T-cell (primary cell): ENCODE measurements around the gene CACNA1S. TPM values are rescaled to one million over a fixed set of nuclear protein-coding genes. Genes with fewer than 3 reads are reported as not detected.
A peak's percentile ranks its signal among the peaks of the same experiment; 100 is the strongest.

Experiments
- ATAC-seq, 4 experiments: fragments of 200-7000 bp in 3 of 4; fragments of 150-1000 bp in 1 of 4; cut with Tn5 transposase; replicated peaks in 1 of 4; 1 replicate in 3 of 4; 2 replicates in 1 of 4; pipeline ENCODE4 v1.10.0; 2021; ENCODE audit warnings: moderate library complexity in 3 of 4, mild to moderate bottlenecking in 2 of 4, moderate number of reproducible peaks in 1 of 4
- CTCF ChIA-PET, 2 donors: fragments of 300-600 bp; sonication (Branson Sonifier 250); formaldehyde crosslinking; loops; one replicate each; lab custom pipeline; 2022; ENCODE audit warnings: antibody characterized with exemption in 2 of 2; lab: Charles Lee
- POLR2A ChIA-PET, 2 donors: fragments of 300-600 bp; sonication (Branson Sonifier 250); formaldehyde crosslinking; loops; one replicate each; lab custom pipeline; 2022; ENCODE audit warnings: antibody characterized with exemption in 2 of 2; lab: Charles Lee
- DNase-seq, 35 experiments: peaks; one replicate each; pipeline versions ENCODE4 v3.0.0 to v3.0.0-alpha.2; 2013 to 2023
- H3K27ac ChIP-seq: one replicate; pipeline ENCODE4 v1.5.1; 2013; ENCODE audit warnings: low read length
- H3K27me3 ChIP-seq, 2 experiments: replicated peaks in 1 of 2; 1 replicate in 1 of 2; 2 replicates in 1 of 2; pipeline versions ENCODE4 v1.6.1 to v1.7.0; 2013; ENCODE audit warnings: low read length in 1 of 2, mixed read lengths in 1 of 2; ENCODE audit not compliant: control insufficient read depth in 2 of 2, insufficient read depth in 2 of 2; ENCODE audit errors: extremely low read depth in 1 of 2
- H3K36me3 ChIP-seq, 2 donors: 1 replicate in 1 of 2; 2 replicates in 1 of 2; pipeline versions ENCODE4 v1.6.1 to v1.7.0; 2013; ENCODE audit warnings: low read length in 1 of 2; ENCODE audit not compliant: control insufficient read depth in 2 of 2, insufficient read depth in 1 of 2; ENCODE audit errors: extremely low read depth in 1 of 2
- H3K4me1 ChIP-seq, 2 experiments: 1 replicate in 1 of 2; 2 replicates in 1 of 2; pipeline versions ENCODE4 v1.6.1 to v1.7.0; 2013; ENCODE audit warnings: low read length in 2 of 2, mixed read lengths in 1 of 2; ENCODE audit not compliant: insufficient read depth in 2 of 2, control insufficient read depth in 1 of 2; ENCODE audit errors: extremely low read depth in 1 of 2
- H3K4me3 ChIP-seq, 2 donors: 1 replicate in 1 of 2; 2 replicates in 1 of 2; pipeline versions ENCODE4 v1.5.1 to v1.7.0; 2013; ENCODE audit warnings: mild to moderate bottlenecking in 2 of 2, low read length in 1 of 2, moderate library complexity in 1 of 2; ENCODE audit not compliant: control insufficient read depth in 1 of 2; ENCODE audit errors: extremely low read depth in 1 of 2
- H3K9me3 ChIP-seq: 2 replicates; pipeline ENCODE4 v1.7.0; 2013
- H3K27ac Mint-ChIP-seq, 2 donors: one replicate each; pipeline ENCODE4 v1.8.0; 2020 to 2021; ENCODE audit warnings: mild to moderate bottlenecking in 2 of 2, mixed read lengths in 2 of 2
- H3K27me3 Mint-ChIP-seq, 2 donors: one replicate each; pipeline ENCODE4 v1.8.0; 2021 to 2022; ENCODE audit warnings: mixed read lengths in 2 of 2
- H3K36me3 Mint-ChIP-seq: one replicate; pipeline ENCODE4 v1.8.0; 2021; ENCODE audit warnings: mixed read lengths
- H3K4me1 Mint-ChIP-seq, 3 donors: one replicate each; pipeline ENCODE4 v1.8.0; 2020 to 2022; ENCODE audit warnings: mixed read lengths in 3 of 3, mild to moderate bottlenecking in 1 of 3
- H3K4me3 Mint-ChIP-seq, 3 donors: one replicate each; pipeline ENCODE4 v1.8.0; 2020 to 2022; ENCODE audit warnings: mild to moderate bottlenecking in 3 of 3, mixed read lengths in 3 of 3, moderate library complexity in 3 of 3
- H3K9me3 Mint-ChIP-seq, 3 donors: one replicate each; pipeline ENCODE4 v1.8.0; 2020 to 2022; ENCODE audit warnings: mixed read lengths in 3 of 3
- WGBS: methylation state at CpG from one replicate; pipeline ENCODE4 v1.1.5; 2013; ENCODE audit warnings: missing lambda C conversion rate; ENCODE audit not compliant: insufficient coverage; 5-methylcytosine and 5-hydroxymethylcytosine counted together
- total RNA-seq, 35 experiments: library from RNA in 6 of 35; stranded (reverse) in 6 of 35; fragments of 120-200 nt in 1 of 35; gene quantifications; one replicate each; pipeline versions ENCODE4 v1.2.1 to v1.2.4 and lab custom pipeline; 2013 to 2026

Gene CACNA1S
- total RNA-seq, 5 donors from 2014 or later (not counting 1 experiment from before 2014, with no cell fraction given) = not detected

- no peak overlapping the region for H3K4me3 ChIP-seq
- CTCF ChIA-PET = no interaction called here
- Mint-ChIP-seq H3K4me3 (no peak overlapping the region), H3K4me1 (no peaks in the 10 kb centered on the region), H3K27ac (no peak overlapping the region), H3K27me3 (no peaks in the 10 kb centered on the region), H3K9me3 (no peaks in the 10 kb centered on the region), H3K36me3 (no peaks in the 10 kb centered on the region)
- POLR2A ChIA-PET = interaction anchor here in 1 of 2 donors (0.8 kb wide), 1 partner anchor 8 kb away, joined by 3 read pairs; no protein-coding TSS in a partner anchor
- no peaks in the 10 kb centered on the region for H3K27me3 ChIP-seq
- H3K36me3 ChIP-seq = no peaks in the 10 kb centered on the region
- ATAC-seq (no peak), DNase-seq (no peak)
- no peaks in the 10 kb centered on the region for H3K4me1 ChIP-seq
- H3K27ac ChIP-seq = no peak overlapping the region
- H3K9me3 ChIP-seq = no peaks in the 10 kb centered on the region
- WGBS = 80% methylated on average over 3 of the region's 4 CpGs
Observed at GRCh38 chr1:201034671-201035070, 77.6 kb downstream of the CACNA1S start.

DNA sequence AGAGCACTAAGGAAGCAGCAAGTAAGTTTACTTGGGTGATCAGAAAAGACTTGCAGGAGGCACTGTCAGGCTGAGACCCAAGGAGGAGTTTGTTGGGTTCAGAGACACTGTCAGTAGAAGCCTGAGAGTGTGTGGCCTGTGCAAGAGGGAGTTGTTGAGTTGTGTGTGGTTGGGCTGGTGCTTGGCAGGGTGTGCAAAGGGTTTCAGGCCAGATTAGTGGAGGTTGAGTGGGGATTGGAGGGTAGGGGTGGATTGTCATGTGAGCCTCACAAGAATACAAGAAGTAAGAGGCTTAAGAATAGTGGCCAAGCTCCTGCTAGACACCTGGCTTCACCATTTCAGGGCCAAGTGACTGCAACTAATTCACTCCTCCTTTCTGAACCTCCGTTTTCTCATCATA lies 79.8 kb downstream of the CACNA1S start:
- POLR2A ChIA-PET = no interaction called here
- no peaks in the 10 kb centered on the region for H3K9me3 Mint-ChIP-seq
- Histone ChIP-seq H3K27ac (no peak overlapping the region), H3K9me3 (no peaks in the 10 kb centered on the region), H3K36me3 (no peaks in the 10 kb centered on the region), H3K4me1 (no peaks in the 10 kb centered on the region), H3K4me3 (no peak overlapping the region), H3K27me3 (no peaks in the 10 kb centered on the region)
- CTCF ChIA-PET = no interaction called here
- H3K27ac Mint-ChIP-seq = peak overlapping the region in 1 of 2 donors; percentile 44
- H3K36me3 Mint-ChIP-seq = no peaks in the 10 kb centered on the region
- H3K27me3 Mint-ChIP-seq = no peaks in the 10 kb centered on the region
- ATAC-seq (no peak), DNase-seq (no peak)
- WGBS = no CpG with 5 or more reads among the region's 1 CpG
- H3K4me1 Mint-ChIP-seq = peaks cover 0 to under 1% (median 0%) of the 10 kb centered on the region in 3 donors
- H3K4me3 Mint-ChIP-seq = no peak overlapping the region

DNA sequence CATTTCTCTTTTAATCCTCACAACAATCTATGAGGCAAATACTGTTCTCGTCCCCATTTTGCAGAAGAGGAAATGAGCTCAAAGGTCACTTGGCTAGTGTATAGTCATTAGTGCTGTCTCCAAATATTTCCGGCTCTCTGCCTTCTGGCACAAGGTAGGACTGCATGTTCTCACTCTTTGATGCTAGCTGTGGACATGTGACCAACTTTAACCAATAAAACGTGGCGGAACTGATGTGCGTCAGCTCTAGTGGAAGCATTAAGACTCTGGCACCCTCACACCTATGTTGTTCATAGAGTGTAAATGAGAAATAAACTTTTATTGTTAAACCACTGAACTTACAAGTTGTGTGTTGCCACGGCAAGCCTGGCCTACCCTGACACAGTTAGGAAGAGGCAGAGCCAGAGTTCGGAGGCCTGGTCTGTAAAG lies 83.8 kb downstream of the CACNA1S start:
- peak overlapping the region in 1 of 2 donors; percentile 30 for H3K27ac Mint-ChIP-seq
- H3K9me3 ChIP-seq = no peaks in the 10 kb centered on the region
- DNase-seq (no peak), ATAC-seq (no peak)
- no peak overlapping the region for H3K27ac ChIP-seq
- H3K9me3 Mint-ChIP-seq = no peaks in the 10 kb centered on the region
- POLR2A ChIA-PET = no interaction called here
- peaks cover 22 to 32% (median 30%) of the 10 kb centered on the region in 3 donors for H3K4me1 Mint-ChIP-seq
- CTCF ChIA-PET = interaction anchor here (0.7 to 1.3 kb wide), 2 partner anchors 49 to 406 kb away, joined by 3 read pairs; no protein-coding TSS in a partner anchor
- no peaks in the 10 kb centered on the region for H3K27me3 ChIP-seq
- no peaks in the 10 kb centered on the region for H3K36me3 ChIP-seq
- H3K4me1 ChIP-seq = peaks cover 12 to 25% of the 10 kb centered on the region in 2 experiments
- H3K4me3 ChIP-seq = no peak overlapping the region
- no peaks in the 10 kb centered on the region for H3K36me3 Mint-ChIP-seq
- no peaks in the 10 kb centered on the region for H3K27me3 Mint-ChIP-seq
- H3K4me3 Mint-ChIP-seq = no peak overlapping the region
- WGBS = 72% methylated on average over 4 of the region's 7 CpGs

GRCh38 chr1:201026836-201027235 lies 85.4 kb downstream of the CACNA1S start:
- H3K4me3 ChIP-seq = no peak overlapping the region
- ChIA-PET CTCF (interaction anchor here (1.0 to 3.3 kb wide), 4 partner anchors 11 to 55 kb away, joined by 3 to 12 read pairs (median 10); no protein-coding TSS in a partner anchor), POLR2A (interaction anchor here (0.6 to 1.1 kb wide), 2 partner anchors 7 to 405 kb away, joined by 3 read pairs; no protein-coding TSS in a partner anchor)
- H3K4me3 Mint-ChIP-seq = peak overlapping the region in 1 of 3 donors; percentile 45
- H3K27ac Mint-ChIP-seq = peak overlapping the region; percentile 65 to 86
- H3K4me1 Mint-ChIP-seq = peaks cover 33 to 42% (median 40%) of the 10 kb centered on the region in 3 donors
- H3K4me1 ChIP-seq = peaks cover 15 to 36% of the 10 kb centered on the region in 2 experiments
- DNase-seq (no peak), ATAC-seq (no peak)
- WGBS = no CpG with 5 or more reads among the region's 3 CpGs
- no peaks in the 10 kb centered on the region for H3K9me3 ChIP-seq
- H3K27ac ChIP-seq = no peak overlapping the region
- H3K36me3 Mint-ChIP-seq = no peaks in the 10 kb centered on the region
- no peaks in the 10 kb centered on the region for H3K27me3 Mint-ChIP-seq
- H3K27me3 ChIP-seq = no peaks in the 10 kb centered on the region
- H3K36me3 ChIP-seq = no peaks in the 10 kb centered on the region
- no peaks in the 10 kb centered on the region for H3K9me3 Mint-ChIP-seq

- H3K27me3 ChIP-seq = no peaks in the 10 kb centered on the region
- H3K9me3 ChIP-seq = no peaks in the 10 kb centered on the region
- H3K36me3 ChIP-seq = no peaks in the 10 kb centered on the region
- H3K27ac Mint-ChIP-seq = peak overlapping the region; percentile 65 to 86
- H3K36me3 Mint-ChIP-seq = no peaks in the 10 kb centered on the region
- H3K4me1 ChIP-seq = peaks cover 20 to 42% of the 10 kb centered on the region in 2 experiments
- H3K4me1 Mint-ChIP-seq = peaks cover 39 to 48% (median 46%) of the 10 kb centered on the region in 3 donors
- CTCF ChIA-PET = interaction anchor here (0.9 to 3.3 kb wide), 6 partner anchors 10 to 54 kb away, joined by 3 to 13 read pairs (median 10); no protein-coding TSS in a partner anchor
- H3K4me3 Mint-ChIP-seq = no peak overlapping the region
- no CpG with 5 or more reads among the region's 3 CpGs for WGBS
- ATAC-seq = no peak
- no peak for DNase-seq
- POLR2A ChIA-PET = interaction anchor here in 1 of 2 donors (1.1 kb wide), 1 partner anchor 8 kb away, joined by 3 read pairs; no protein-coding TSS in a partner anchor
- H3K4me3 ChIP-seq = no peak overlapping the region
- no peak overlapping the region for H3K27ac ChIP-seq
- H3K9me3 Mint-ChIP-seq = no peaks in the 10 kb centered on the region
- H3K27me3 Mint-ChIP-seq = no peaks in the 10 kb centered on the region
Observed at GRCh38 chr1:201026234-201026633, 86.0 kb downstream of the CACNA1S start.

- POLR2A ChIA-PET = interaction anchor here in 1 of 2 donors (1.0 to 1.1 kb wide), 2 partner anchors 9 to 10 kb away, joined by 3 read pairs; no protein-coding TSS in a partner anchor
- Mint-ChIP-seq H3K27me3 (no peaks in the 10 kb centered on the region), H3K9me3 (no peaks in the 10 kb centered on the region), H3K36me3 (no peaks in the 10 kb centered on the region), H3K4me1 (peaks cover 45 to 54% (median 53%) of the 10 kb centered on the region in 3 donors), H3K27ac (peak overlapping the region; percentile 65 to 86), H3K4me3 (no peak overlapping the region)
- no peaks in the 10 kb centered on the region for H3K36me3 ChIP-seq
- CTCF ChIA-PET = interaction anchor here (0.5 to 3.3 kb wide), 9 partner anchors 10 to 88 kb away, joined by 3 to 13 read pairs (median 7); no protein-coding TSS in a partner anchor
- ATAC-seq (no peak), DNase-seq (peak in 2 of 35 experiments; percentile 17 to 34)
- peaks cover 25 to 49% of the 10 kb centered on the region in 2 experiments for H3K4me1 ChIP-seq
- H3K27me3 ChIP-seq = no peaks in the 10 kb centered on the region
- H3K4me3 ChIP-seq = no peak overlapping the region
- no peak overlapping the region for H3K27ac ChIP-seq
- no peaks in the 10 kb centered on the region for H3K9me3 ChIP-seq
- 79% methylated on average over 4 of the region's 7 CpGs for WGBS
Observed at GRCh38 chr1:201025571-201026002, 86.6 kb downstream of the CACNA1S start.
